GM11168 (cell line): ENCODE data around the gene TMEM123.
"Not testable (repeated sequence)": the region's sequence is repeated elsewhere in the genome, so short reads cannot be mapped to it uniquely, and the experiment has no call there.

Experiments used
- in situ Hi-C: fragments of 300-500 bp; cut with MboI; formaldehyde crosslinking; loops from one replicate; pipeline ENCODE4 v1.12.0; 2022; ENCODE audit warnings: low sequenced_read_pairs; ENCODE audit not compliant: unreplicated experiment

Gene TMEM123

GRCh38 chr11:102451681-102452460 lies 694 bp downstream of the TMEM123 start:
- in situ Hi-C loops, result no loop called here

GRCh38 chr11:102451041-102451680 lies 1.4 kb downstream of the TMEM123 start:
- in situ Hi-C loops, result no loop called here

- in situ Hi-C loops, result no loop called here
These were observed 2.7 kb downstream of the TMEM123 start for GRCh38 chr11:102449651-102450570.

- in situ Hi-C loops, result no loop called here
These were observed 3.7 kb downstream of the TMEM123 start for GRCh38 chr11:102448869-102449224.

GRCh38 chr11:102447941-102448868 lies 4.4 kb downstream of the TMEM123 start:
- in situ Hi-C loops, result no loop called here

GRCh38 chr11:102447193-102447592 lies 5.4 kb downstream of the TMEM123 start:
- in situ Hi-C loops, result no loop called here

- in situ Hi-C loops, result no loop called here
These were observed 6.0 kb downstream of the TMEM123 start for GRCh38 chr11:102446606-102447005.

- in situ Hi-C loops, result not testable (repeated sequence)
These were observed 7.9 kb downstream of the TMEM123 start for GRCh38 chr11:102444693-102445092.

- in situ Hi-C loops, result not testable (repeated sequence)
These were observed 8.4 kb downstream of the TMEM123 start for GRCh38 chr11:102444142-102444541.

GRCh38 chr11:102439063-102439363 lies 13.6 kb downstream of the TMEM123 start:
- in situ Hi-C loops, result not testable (repeated sequence)

GRCh38 chr11:102438311-102439062 lies 14.1 kb downstream of the TMEM123 start:
- in situ Hi-C loops, result no loop called here

GRCh38 chr11:102437727-102438126 lies 14.8 kb downstream of the TMEM123 start:
- in situ Hi-C loops, result no loop called here

GRCh38 chr11:102436976-102437375 lies 15.6 kb downstream of the TMEM123 start:
- in situ Hi-C loops, result no loop called here

GRCh38 chr11:102436561-102436960 lies 16.0 kb downstream of the TMEM123 start:
- in situ Hi-C loops, result no loop called here

GRCh38 chr11:102435688-102436087 lies 16.9 kb downstream of the TMEM123 start:
- in situ Hi-C loops, result no loop called here

GRCh38 chr11:102433571-102433970 lies 19.0 kb downstream of the TMEM123 start:
- in situ Hi-C loops, result not testable (repeated sequence)

GRCh38 chr11:102432560-102432959 lies 20.0 kb downstream of the TMEM123 start:
- in situ Hi-C loops, result not testable (repeated sequence)

GRCh38 chr11:102431404-102431803 lies 21.2 kb downstream of the TMEM123 start:
- in situ Hi-C loops, result no loop called here

GRCh38 chr11:102430158-102430836 lies 22.3 kb downstream of the TMEM123 start:
- in situ Hi-C loops, result no loop called here
